NB4 (cell line): ENCODE measurements around the gene DNAJB12.
"Not testable (repeated sequence)": the region's sequence is repeated elsewhere in the genome, so short reads cannot be mapped to it uniquely, and the experiment has no call there.

ENCODE experiments used
- DNase-seq: peaks from one replicate; pipeline ENCODE4 v3.0.0; 2010; ENCODE audit warnings: low read depth
- H3K4me3 ChIP-seq: one replicate; pipeline ENCODE4 v1.5.1; 2011; ENCODE audit warnings: mild to moderate bottlenecking, low read depth, low read length, moderate library complexity
- MYC ChIP-seq: IDR thresholded peaks from 2 replicates; pipeline ENCODE4 v1.6.1; 2011; ENCODE audit warnings: low read depth, low read length
- POLR2A ChIP-seq: IDR thresholded peaks from 2 replicates; pipeline ENCODE4 v1.6.1; 2011; ENCODE audit warnings: mild to moderate bottlenecking; ENCODE audit not compliant: insufficient read length; ENCODE audit errors: extremely low read depth
- TF ChIP-seq, protein P1 (sequence below): IDR thresholded peaks from 2 replicates; pipeline ENCODE4 v1.6.1; 2011; ENCODE audit warnings: low read depth, low read length
- TF ChIP-seq, protein P2 (sequence below): IDR thresholded peaks from one replicate; pipeline ENCODE4 v1.5.1; 2012; ENCODE audit warnings: low read depth, low read length

DNAJB12 gene

GRCh38 chr10:72349438-72349837 is 5.3 kb downstream of the DNAJB12 start:
- TF ChIP-seq POLR2A, result no peak
- TF ChIP-seq, protein P1, sequence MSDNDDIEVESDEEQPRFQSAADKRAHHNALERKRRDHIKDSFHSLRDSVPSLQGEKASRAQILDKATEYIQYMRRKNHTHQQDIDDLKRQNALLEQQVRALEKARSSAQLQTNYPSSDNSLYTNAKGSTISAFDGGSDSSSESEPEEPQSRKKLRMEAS, result no peak
- TF ChIP-seq, protein P2, sequence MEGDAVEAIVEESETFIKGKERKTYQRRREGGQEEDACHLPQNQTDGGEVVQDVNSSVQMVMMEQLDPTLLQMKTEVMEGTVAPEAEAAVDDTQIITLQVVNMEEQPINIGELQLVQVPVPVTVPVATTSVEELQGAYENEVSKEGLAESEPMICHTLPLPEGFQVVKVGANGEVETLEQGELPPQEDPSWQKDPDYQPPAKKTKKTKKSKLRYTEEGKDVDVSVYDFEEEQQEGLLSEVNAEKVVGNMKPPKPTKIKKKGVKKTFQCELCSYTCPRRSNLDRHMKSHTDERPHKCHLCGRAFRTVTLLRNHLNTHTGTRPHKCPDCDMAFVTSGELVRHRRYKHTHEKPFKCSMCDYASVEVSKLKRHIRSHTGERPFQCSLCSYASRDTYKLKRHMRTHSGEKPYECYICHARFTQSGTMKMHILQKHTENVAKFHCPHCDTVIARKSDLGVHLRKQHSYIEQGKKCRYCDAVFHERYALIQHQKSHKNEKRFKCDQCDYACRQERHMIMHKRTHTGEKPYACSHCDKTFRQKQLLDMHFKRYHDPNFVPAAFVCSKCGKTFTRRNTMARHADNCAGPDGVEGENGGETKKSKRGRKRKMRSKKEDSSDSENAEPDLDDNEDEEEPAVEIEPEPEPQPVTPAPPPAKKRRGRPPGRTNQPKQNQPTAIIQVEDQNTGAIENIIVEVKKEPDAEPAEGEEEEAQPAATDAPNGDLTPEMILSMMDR, result no peak
- no peak for TF ChIP-seq MYC
- no peak for DNase-seq
- no peak overlapping the region for H3K4me3 ChIP-seq

DNA sequence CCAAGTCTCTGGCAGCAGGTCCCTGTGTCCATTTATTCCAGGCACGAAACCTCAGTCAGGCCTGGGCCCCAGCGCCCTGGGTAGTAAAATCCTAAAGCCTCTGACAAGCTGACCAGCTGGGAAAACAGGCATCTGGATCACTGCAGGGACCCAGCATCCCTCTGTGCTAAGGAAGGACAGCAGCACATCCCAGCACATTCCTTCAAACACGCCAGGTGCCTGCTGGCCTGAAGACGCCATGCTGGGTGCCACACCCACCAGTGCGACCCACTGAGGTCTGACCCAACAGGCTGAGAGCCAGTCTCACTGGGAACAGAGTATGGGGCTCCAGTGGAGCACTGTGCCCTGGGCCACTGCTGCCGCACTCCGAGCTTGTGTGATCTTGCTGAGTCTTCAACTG is 6.4 kb downstream of the DNAJB12 start:
- H3K4me3 ChIP-seq, result no peak overlapping the region
- DNase-seq, result no peak
- TF ChIP-seq, protein P2, result no peak
- TF ChIP-seq, protein P1, result no peak

- not testable (repeated sequence) for H3K4me3 ChIP-seq, DNase-seq
These were observed 8.6 kb downstream of the DNAJB12 start for GRCh38 chr10:72346117-72346516.

DNA sequence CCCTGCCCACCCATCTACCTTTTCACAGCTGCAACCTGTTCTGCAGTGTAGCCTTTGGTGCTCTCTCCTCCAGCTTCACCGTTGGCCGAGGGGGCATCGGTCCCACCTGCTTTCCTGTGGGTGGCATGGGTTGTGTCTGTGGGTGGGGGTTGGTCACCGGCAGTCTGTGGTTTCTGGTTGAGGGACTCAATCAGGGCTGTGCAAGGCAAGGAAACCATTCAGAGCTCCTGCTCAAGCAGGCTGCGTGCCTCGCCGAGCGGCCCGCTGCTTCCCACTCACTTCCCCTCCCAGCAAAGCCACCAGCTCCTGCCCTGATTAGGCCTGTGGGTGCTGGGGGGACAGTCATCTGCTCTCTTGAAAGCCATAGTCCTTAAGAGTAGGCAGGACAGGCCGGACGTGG is 9.8 kb downstream of the DNAJB12 start:
- H3K4me3 ChIP-seq, result no peak overlapping the region
- TF ChIP-seq, protein P1, result no peak
- TF ChIP-seq MYC, result no peak
- TF ChIP-seq, protein P2, result no peak
- TF ChIP-seq POLR2A, result no peak
- DNase-seq, result no peak

- TF ChIP-seq, protein P2, result no peak
- TF ChIP-seq, protein P1, result no peak
- TF ChIP-seq POLR2A (no peak), MYC (no peak)
- no peak overlapping the region for H3K4me3 ChIP-seq
- no peak for DNase-seq
These were observed 11.8 kb downstream of the DNAJB12 start for GRCh38 chr10:72342911-72343310.

DNA sequence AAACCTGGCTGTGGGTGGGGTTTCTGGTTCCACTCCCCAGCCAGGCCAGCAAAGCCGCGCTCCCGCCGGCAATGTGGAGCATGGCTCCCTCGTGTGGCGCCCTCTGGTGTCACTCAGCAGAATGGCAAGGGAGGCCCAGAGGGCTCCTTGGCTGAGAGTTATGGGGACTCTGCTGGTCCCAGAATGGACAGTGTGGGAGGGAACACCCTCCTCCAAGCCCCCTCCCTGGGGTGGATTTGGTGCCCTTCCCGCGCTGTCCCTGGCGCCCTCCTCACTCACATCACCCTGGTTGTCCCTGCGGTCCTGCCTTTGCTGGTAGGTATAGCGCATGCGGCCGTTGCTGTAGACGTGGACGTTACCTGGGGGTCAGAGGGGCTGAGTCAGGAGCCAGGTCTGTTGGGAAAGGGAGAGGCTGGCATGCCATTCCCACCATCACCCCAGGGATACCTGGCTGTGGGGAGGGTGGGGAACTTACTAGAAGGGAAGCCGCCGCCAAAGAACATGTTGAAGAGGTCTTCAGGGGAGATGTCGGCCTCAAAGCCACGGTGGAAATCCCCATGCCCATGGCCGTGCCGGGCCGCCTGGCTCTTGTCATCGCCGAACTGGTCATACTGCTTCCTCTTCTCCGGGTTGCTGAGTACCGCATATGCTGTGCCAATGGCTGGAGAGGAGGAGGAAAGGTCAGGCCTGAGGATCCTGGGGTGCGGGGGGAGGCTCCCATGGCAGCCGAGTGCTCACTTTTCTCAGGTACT is 14.0 kb downstream of the DNAJB12 start:
- H3K4me3 ChIP-seq, result no peak overlapping the region
- DNase-seq, result peak; percentile 74
- TF ChIP-seq MYC (peak; percentile 80), POLR2A (no peak)
- TF ChIP-seq, protein P1, result peak; percentile 83
- TF ChIP-seq, protein P2, result peak; percentile 96
